AG09319 (cell line): ENCODE measurements around the gene CLCA4.
"Not testable (repeated sequence)": the region's sequence is repeated elsewhere in the genome, so short reads cannot be mapped to it uniquely, and the experiment has no call there.

Experiments
- DNase-seq: peaks from one replicate; pipeline ENCODE4 v3.0.0-alpha.2; 2010; ENCODE audit warnings: low read depth; ENCODE audit errors: extremely low read depth
- TF ChIP-seq, protein P1 (sequence below): IDR thresholded peaks from 2 replicates; pipeline ENCODE4 v1.5.1; 2011; ENCODE audit warnings: low read depth, mild to moderate bottlenecking, inconsistent platforms, low read length, moderate library complexity

The CLCA4 gene, protein sequence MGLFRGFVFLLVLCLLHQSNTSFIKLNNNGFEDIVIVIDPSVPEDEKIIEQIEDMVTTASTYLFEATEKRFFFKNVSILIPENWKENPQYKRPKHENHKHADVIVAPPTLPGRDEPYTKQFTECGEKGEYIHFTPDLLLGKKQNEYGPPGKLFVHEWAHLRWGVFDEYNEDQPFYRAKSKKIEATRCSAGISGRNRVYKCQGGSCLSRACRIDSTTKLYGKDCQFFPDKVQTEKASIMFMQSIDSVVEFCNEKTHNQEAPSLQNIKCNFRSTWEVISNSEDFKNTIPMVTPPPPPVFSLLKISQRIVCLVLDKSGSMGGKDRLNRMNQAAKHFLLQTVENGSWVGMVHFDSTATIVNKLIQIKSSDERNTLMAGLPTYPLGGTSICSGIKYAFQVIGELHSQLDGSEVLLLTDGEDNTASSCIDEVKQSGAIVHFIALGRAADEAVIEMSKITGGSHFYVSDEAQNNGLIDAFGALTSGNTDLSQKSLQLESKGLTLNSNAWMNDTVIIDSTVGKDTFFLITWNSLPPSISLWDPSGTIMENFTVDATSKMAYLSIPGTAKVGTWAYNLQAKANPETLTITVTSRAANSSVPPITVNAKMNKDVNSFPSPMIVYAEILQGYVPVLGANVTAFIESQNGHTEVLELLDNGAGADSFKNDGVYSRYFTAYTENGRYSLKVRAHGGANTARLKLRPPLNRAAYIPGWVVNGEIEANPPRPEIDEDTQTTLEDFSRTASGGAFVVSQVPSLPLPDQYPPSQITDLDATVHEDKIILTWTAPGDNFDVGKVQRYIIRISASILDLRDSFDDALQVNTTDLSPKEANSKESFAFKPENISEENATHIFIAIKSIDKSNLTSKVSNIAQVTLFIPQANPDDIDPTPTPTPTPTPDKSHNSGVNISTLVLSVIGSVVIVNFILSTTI

DNA sequence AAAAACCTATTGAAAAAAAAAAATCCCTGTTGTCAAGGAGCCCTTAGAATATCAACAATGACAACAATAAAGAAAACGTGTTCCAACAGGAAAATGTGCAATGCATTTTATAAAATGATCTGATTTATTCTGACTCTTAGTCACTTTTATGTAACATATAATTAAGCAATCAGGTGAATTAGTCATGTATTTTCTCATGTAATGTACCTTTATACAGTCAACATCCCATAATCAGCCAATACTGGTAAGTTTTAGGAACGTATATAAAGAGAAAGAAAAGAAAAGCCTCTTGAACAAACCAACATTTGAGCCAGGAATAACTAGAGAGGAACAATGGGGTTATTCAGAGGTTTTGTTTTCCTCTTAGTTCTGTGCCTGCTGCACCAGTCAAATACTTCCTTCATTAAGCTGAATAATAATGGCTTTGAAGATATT is at the start of gene CLCA4:
CLCA4 (plus strand) TSS at position 292 of the 435 bp plus-strand sequence; CDS start at position 334, 42 bp downstream.
- TF ChIP-seq, protein P1, sequence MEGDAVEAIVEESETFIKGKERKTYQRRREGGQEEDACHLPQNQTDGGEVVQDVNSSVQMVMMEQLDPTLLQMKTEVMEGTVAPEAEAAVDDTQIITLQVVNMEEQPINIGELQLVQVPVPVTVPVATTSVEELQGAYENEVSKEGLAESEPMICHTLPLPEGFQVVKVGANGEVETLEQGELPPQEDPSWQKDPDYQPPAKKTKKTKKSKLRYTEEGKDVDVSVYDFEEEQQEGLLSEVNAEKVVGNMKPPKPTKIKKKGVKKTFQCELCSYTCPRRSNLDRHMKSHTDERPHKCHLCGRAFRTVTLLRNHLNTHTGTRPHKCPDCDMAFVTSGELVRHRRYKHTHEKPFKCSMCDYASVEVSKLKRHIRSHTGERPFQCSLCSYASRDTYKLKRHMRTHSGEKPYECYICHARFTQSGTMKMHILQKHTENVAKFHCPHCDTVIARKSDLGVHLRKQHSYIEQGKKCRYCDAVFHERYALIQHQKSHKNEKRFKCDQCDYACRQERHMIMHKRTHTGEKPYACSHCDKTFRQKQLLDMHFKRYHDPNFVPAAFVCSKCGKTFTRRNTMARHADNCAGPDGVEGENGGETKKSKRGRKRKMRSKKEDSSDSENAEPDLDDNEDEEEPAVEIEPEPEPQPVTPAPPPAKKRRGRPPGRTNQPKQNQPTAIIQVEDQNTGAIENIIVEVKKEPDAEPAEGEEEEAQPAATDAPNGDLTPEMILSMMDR, result no peak
- no peak for DNase-seq

DNA sequence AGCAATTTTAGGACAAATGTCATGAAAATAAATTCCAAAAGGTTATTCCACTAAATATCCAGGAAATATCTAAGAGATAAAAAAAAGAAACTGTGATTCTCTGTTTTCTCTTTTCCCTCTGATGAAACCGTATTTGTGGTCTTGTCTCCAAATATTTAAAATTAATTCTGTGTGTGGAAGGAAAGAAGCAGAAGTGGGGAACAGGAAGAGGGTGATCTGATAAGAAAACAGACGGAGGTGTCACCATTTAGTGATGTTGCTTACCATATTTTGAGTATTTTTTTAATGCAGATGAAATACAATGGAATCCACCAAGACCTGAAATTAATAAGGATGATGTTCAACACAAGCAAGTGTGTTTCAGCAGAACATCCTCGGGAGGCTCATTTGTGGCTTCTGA is 48.6 kb upstream of the CLCA4 start:
- TF ChIP-seq, protein P1, result no peak
- no peak for DNase-seq

DNA sequence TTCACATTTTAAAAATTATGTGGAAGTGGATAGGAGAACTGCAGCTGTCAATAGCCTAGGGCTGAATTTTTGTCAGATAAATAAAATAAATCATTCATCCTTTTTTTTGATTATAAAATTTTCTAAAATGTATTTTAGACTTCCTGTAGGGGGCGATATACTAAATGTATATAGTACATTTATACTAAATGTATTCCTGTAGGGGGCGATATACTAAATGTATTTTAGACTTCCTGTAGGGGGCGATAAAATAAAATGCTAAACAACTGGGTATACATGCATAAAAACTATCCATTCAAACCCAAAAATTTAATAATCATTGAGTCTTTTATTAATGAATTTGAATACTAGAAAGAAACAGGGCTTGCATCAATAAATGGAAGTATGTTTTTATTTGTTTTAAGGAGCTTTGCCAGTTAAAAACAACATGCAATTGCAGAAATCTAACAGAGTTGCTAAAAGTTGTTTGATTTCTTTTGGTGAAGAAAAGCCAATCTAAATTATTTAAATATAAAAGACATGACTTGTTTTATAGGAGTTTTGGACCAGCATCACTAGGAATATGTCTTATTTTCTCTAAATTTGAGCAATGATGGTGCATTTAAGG is 46.8 kb upstream of the CLCA4 start:
- no peak for DNase-seq
- TF ChIP-seq, protein P1, result peak; percentile 61

DNA sequence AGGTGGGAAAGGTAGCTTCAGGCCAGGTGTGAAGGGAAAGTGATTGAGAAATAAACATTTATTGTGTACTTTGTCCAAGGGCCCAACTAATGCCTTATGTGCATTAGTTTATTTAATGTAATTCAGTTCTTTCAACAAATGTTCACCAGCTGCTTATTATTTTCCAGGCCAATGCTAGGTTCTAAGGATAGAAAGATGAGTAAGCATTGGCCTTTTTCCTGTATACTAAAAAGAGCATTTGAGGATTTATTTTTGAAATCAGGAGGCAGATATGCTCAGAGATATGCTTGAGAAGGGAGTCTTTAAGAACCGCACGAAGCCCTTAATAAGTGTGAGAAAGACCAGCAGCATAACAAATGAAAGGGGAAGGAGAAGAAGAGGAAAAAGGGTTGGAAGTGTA is 46.2 kb upstream of the CLCA4 start:
- TF ChIP-seq, protein P1, result no peak

GRCh38 chr1:86502125-86502646 is 44.7 kb upstream of the CLCA4 start:
- TF ChIP-seq, protein P1, result peak; percentile 8; the same call in 1 of the 2 replicates
- DNase-seq, result not testable (repeated sequence)

More for the DNA sequence above, 46.2 kb upstream of the CLCA4 start:
- no peak for DNase-seq

GRCh38 chr1:86502721-86503405 is 44.0 kb upstream of the CLCA4 start:
- no peak for DNase-seq
- TF ChIP-seq, protein P1, result no peak
